Testis (tissue), 5 donors: ENCODE measurements around the gene SF3B1. TPM values are rescaled to one million over a fixed set of nuclear protein-coding genes. Genes with fewer than 3 reads are reported as not detected.
"Not testable (repeated sequence)": the region's sequence is repeated elsewhere in the genome, so short reads cannot be mapped to it uniquely, and the experiment has no call there.

Experiments
- DNase-seq: peaks from one replicate; pipeline ENCODE4 v3.0.0-alpha.2; 2019
- H3K27ac ChIP-seq, 2 donors: fragments of 200-600 bp; sonication (generic); one replicate each; pipeline ENCODE4 v1.5.1; 2019
- H3K27me3 ChIP-seq: fragments of 200-600 bp; sonication (generic); one replicate; pipeline ENCODE4 v1.5.1; 2019
- H3K36me3 ChIP-seq: fragments of 200-600 bp; sonication (generic); one replicate; pipeline ENCODE4 v1.5.1; 2017; ENCODE audit warnings: low read depth; ENCODE audit errors: missing control alignments
- H3K4me1 ChIP-seq: fragments of 200-600 bp; sonication (generic); one replicate; pipeline ENCODE4 v1.5.1; 2019
- H3K4me3 ChIP-seq, 2 donors: fragments of 200-600 bp; sonication (generic); one replicate each; pipeline ENCODE4 v1.5.1; 2017 to 2019
- H3K9me3 ChIP-seq: fragments of 200-600 bp; sonication (generic); one replicate; pipeline ENCODE4 v1.5.1; 2017
- POLR2A ChIP-seq: fragments of 450-650 bp; IDR thresholded peaks from one replicate; pipeline ENCODE4 v1.6.1; 2017; ENCODE audit warnings: antibody characterized with exemption, mild to moderate bottlenecking, moderate library complexity
- WGBS, 2 donors: methylation state at CpG; one replicate each; pipeline ENCODE4 v1.1.5; 2018; 5-methylcytosine and 5-hydroxymethylcytosine counted together
- intact Hi-C: fragments of 100-400 bp; cut with DNase I; formaldehyde crosslinking; loops from one replicate; pipeline ENCODE4 v1.15.1; 2023; ENCODE audit warnings: low total_unique reads
- long read RNA-seq, 2 donors: transcript quantifications; one replicate each; lab custom pipeline, GENCODE V29; 2026
- polyA plus RNA-seq: library from polyadenylated mRNA; stranded (reverse); fragments of 350-450 nt; fragmentation: Illumina TruSeq; extraction: RNeasy Lipid Tissue Mini Kit (QIAGEN cat#74804); gene quantifications from one replicate; pipeline ENCODE4 v1.2.3, GENCODE V29; 2014; ENCODE audit warnings: low read depth, low replicate concordance; ENCODE audit not compliant: insufficient read depth
- total RNA-seq, 2 donors: library from RNA; depleted of rRNA; stranded (reverse); fragments of >200 nt; gene quantifications; one replicate each; pipeline ENCODE4 v1.2.3, GENCODE V29; 2016
- TF ChIP-seq, protein P1 (sequence below), 3 experiments: fragments of 450-650 bp in 2 of 3; fragments of 200-600 bp in 1 of 3; sonication (generic) in 1 of 3; IDR thresholded peaks; one replicate each; pipeline ENCODE4 v1.5.1; 2016 to 2019; ENCODE audit warnings: antibody characterized with exemption in 3 of 3, mild to moderate bottlenecking in 2 of 3, moderate library complexity in 1 of 3

The SF3B1 gene, protein sequence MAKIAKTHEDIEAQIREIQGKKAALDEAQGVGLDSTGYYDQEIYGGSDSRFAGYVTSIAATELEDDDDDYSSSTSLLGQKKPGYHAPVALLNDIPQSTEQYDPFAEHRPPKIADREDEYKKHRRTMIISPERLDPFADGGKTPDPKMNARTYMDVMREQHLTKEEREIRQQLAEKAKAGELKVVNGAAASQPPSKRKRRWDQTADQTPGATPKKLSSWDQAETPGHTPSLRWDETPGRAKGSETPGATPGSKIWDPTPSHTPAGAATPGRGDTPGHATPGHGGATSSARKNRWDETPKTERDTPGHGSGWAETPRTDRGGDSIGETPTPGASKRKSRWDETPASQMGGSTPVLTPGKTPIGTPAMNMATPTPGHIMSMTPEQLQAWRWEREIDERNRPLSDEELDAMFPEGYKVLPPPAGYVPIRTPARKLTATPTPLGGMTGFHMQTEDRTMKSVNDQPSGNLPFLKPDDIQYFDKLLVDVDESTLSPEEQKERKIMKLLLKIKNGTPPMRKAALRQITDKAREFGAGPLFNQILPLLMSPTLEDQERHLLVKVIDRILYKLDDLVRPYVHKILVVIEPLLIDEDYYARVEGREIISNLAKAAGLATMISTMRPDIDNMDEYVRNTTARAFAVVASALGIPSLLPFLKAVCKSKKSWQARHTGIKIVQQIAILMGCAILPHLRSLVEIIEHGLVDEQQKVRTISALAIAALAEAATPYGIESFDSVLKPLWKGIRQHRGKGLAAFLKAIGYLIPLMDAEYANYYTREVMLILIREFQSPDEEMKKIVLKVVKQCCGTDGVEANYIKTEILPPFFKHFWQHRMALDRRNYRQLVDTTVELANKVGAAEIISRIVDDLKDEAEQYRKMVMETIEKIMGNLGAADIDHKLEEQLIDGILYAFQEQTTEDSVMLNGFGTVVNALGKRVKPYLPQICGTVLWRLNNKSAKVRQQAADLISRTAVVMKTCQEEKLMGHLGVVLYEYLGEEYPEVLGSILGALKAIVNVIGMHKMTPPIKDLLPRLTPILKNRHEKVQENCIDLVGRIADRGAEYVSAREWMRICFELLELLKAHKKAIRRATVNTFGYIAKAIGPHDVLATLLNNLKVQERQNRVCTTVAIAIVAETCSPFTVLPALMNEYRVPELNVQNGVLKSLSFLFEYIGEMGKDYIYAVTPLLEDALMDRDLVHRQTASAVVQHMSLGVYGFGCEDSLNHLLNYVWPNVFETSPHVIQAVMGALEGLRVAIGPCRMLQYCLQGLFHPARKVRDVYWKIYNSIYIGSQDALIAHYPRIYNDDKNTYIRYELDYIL
- total RNA-seq (100 to 1,000 TPM; 288 to 293 TPM), polyA plus RNA-seq (178 TPM)
- long read RNA-seq, donor 1, full-length matches to known transcripts = 38 of 1,598 reads
- long read RNA-seq, donor 1, partial matches to known transcripts = 1,440 of 1,598 reads
- long read RNA-seq, donor 1, other reads (novel, unspliced or antisense) = 120 of 1,598 reads
- long read RNA-seq, donor 2, full-length matches to known transcripts = 30 of 49 reads
- long read RNA-seq, donor 2, partial matches to known transcripts = 19 of 49 reads
- long read RNA-seq, donor 2, other reads (novel, unspliced or antisense) = 0 of 49 reads

DNA sequence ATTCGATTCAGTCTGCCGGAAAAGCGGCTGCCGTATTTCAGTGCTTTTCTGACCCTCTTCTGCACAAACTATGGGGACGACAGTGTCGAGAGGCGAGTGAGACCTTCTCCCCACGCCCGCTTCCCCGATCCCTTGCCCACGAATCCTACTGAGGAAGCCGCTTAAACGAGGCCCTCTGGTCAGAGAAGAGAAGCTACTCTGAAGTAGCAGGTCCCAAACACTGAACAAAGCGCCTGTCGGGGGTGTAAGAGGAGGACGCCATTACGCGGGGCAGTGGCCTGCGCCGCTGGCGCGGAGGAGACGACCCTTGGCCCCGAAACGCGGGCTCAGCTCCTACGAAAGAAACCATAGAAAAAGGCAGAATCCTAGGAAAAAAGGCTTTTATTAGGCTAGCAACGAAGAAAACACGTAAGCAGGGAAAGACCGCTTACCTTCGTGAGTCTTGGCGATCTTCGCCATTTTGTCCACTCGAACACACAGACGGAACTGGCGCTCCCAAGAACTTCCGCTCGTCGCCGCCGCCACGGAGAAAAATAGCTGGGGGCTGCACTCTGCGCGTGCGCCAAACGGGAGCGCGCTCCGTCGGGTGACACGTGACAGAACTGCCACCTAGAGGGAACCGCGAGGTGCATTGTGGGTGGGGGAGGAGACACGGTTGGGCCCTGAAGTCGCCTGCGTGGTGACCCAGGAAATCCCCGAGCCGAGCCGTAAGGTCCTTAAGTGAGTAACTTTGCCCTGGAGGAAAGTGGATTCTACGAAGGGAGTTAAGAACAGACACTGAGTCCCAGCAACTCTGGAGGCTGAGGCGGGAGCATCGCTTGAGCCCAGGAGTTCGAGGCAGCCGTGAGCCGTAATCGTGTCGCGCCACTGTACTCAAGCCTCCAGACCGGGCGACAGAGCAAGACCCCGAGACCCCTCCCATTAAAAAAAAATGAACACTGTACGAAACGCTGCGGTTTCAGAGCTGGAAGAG lies at the start of gene SF3B1:
TSS of gene SF3B1 (minus strand) at position 488 of the 973 bp plus-strand sequence. CDS start at position 459, 29 bp downstream.
- peak within 1 kb of the TSS; percentile 95 for H3K4me3 ChIP-seq
- H3K4me1 ChIP-seq = peaks cover 35% of the 10 kb centered on the region
- no peaks in the 10 kb centered on the region for H3K9me3 ChIP-seq
- H3K27ac ChIP-seq = peak within 1 kb of the TSS; percentile 94 to 98
- DNase-seq = peak; percentile 99
- no peaks in the 10 kb centered on the region for H3K27me3 ChIP-seq
- WGBS, 2 donors = 0 to 1% methylated on average over 58 to 74 of the region's 74 CpGs
- intact Hi-C loops = no loop called here
- TF ChIP-seq, protein P1, sequence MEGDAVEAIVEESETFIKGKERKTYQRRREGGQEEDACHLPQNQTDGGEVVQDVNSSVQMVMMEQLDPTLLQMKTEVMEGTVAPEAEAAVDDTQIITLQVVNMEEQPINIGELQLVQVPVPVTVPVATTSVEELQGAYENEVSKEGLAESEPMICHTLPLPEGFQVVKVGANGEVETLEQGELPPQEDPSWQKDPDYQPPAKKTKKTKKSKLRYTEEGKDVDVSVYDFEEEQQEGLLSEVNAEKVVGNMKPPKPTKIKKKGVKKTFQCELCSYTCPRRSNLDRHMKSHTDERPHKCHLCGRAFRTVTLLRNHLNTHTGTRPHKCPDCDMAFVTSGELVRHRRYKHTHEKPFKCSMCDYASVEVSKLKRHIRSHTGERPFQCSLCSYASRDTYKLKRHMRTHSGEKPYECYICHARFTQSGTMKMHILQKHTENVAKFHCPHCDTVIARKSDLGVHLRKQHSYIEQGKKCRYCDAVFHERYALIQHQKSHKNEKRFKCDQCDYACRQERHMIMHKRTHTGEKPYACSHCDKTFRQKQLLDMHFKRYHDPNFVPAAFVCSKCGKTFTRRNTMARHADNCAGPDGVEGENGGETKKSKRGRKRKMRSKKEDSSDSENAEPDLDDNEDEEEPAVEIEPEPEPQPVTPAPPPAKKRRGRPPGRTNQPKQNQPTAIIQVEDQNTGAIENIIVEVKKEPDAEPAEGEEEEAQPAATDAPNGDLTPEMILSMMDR (IDR thresholded peaks at IDR 0.05) = no peak
- TF ChIP-seq POLR2A = peak; percentile 91
- no peaks in the 10 kb centered on the region for H3K36me3 ChIP-seq

DNA sequence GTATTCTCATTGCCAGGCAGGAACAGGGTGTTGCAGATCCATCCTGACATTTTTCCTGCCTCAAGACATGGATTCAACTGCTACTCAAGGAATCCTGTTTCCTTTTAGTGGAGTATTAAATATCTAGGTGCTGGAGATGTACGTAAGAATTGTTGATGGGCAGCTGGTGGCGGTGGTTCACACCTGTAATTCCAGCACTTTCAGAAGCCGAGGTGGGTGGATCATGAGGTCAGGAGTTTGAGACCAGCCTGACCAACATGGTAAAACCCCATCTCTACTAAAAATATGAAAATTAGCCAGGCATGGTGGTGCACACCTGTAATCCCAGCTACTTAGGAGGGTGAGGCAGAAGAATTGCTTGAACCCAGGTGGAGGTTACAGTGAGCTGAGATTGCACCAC lies 49.4 kb upstream of the SF3B1 start:
- intact Hi-C loops, H3K36me3 ChIP-seq, H3K27me3 ChIP-seq, H3K4me3 ChIP-seq, H3K9me3 ChIP-seq, H3K4me1 ChIP-seq, DNase-seq, H3K27ac ChIP-seq: not testable (repeated sequence)
- 96% methylated on average over 3 of the region's 3 CpGs for WGBS, 2 donors

DNA sequence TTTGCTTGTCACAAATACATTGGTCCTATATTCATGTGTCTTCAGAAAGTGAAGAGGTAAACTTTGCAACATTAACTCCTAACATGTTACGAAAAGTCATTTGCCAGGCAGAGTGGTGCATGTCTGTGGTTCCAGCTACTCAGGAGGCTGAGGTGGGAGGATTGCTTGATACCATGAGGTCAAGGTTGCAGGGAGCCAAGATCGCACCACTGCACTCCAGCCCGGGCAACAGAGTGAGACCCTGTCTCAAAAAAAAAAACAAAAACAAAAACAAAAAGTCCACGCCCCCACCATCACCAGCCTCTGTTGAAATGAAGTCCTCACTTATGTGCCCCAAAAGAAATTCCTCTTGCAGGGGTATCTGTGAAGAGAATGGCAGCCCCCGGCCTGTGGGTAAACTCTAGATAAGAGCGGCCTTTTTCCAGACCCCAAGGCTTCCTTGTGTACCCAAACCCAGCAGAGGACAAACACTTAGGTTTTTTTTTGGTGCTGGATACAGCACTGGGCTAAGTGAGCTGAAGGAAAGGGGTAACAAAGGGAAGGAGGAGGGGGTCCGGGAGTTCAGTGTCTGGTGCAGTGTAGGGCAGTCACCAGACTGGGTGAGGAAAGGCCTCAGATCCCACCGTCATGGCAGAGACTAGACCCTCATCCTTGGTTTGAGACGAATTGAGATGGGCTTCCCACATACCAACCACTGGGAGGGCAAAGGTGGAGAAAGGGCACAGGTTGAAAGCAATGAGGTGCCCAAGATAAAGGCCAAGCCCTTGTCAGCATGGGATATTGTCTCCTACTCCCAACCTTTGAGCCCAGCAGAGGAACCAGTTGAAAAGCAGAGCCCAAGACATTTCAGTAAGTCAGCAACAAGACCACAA lies 45.6 kb upstream of the SF3B1 start:
- WGBS, 2 donors = 79 to 82% methylated on average over 9 of the region's 9 CpGs
- intact Hi-C loops = no loop called here
- no peak overlapping the region for H3K4me3 ChIP-seq
- H3K4me1 ChIP-seq = no peaks in the 10 kb centered on the region
- no peak overlapping the region for H3K27ac ChIP-seq
- no peaks in the 10 kb centered on the region for H3K9me3 ChIP-seq
- H3K27me3 ChIP-seq = no peaks in the 10 kb centered on the region
- no peaks in the 10 kb centered on the region for H3K36me3 ChIP-seq
- DNase-seq = no peak
- no peak for TF ChIP-seq POLR2A
- TF ChIP-seq, protein P1 (IDR thresholded peaks at IDR 0.05) = no peak

DNA sequence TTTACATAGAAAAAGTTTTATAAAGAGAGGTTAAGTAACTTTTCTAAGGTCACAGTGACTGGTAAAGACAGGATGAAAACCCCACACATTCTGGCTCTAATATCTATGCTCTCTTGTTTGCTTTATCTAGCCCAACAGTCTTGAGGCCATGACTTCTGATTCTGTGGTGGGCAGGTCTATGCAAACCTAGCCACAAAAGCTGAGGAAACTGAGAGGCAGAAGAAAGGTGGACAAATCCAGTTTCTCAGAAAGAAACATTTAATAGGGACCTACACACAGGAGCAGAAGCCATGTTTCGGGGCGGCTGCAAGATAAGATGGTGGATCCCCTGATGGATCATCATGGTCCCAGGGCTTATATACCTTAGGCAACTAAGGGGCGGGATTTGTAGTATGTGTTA lies 43.0 kb upstream of the SF3B1 start:
- H3K27me3 ChIP-seq = no peaks in the 10 kb centered on the region
- no peaks in the 10 kb centered on the region for H3K4me1 ChIP-seq
- H3K4me3 ChIP-seq = no peak overlapping the region
- intact Hi-C loops = no loop called here
- no peak overlapping the region for H3K27ac ChIP-seq
- H3K36me3 ChIP-seq = no peaks in the 10 kb centered on the region
- no peak for TF ChIP-seq POLR2A
- TF ChIP-seq, protein P1 (IDR thresholded peaks at IDR 0.05) = no peak
- no peak for DNase-seq
- WGBS, 2 donors = 96 to 98% methylated on average over 3 of the region's 3 CpGs
- no peaks in the 10 kb centered on the region for H3K9me3 ChIP-seq
